RWPE2 (cell line): ENCODE measurements around the gene FOXRED2.

Experiments
- ATAC-seq: fragments of 200-7000 bp; cut with Tn5 transposase; 3 replicates; pipeline ENCODE4 v1.9.1; 2021; ENCODE audit warnings: low read depth
- DNase-seq: peaks from one replicate; pipeline ENCODE4 v3.0.0-alpha.2; 2020; ENCODE audit warnings: low spot score
- H3K27ac ChIP-seq: fragments of 450-650 bp; 2 replicates; pipeline ENCODE4 v1.5.1; 2017; ENCODE audit warnings: mild to moderate bottlenecking; ENCODE audit not compliant: poor library complexity, severe bottlenecking
- H3K27me3 ChIP-seq: fragments of 250-450 bp; sonication (Bioruptor Pico); 2 replicates; pipeline ENCODE4 v1.5.1; 2021; ENCODE audit warnings: mild to moderate bottlenecking, moderate library complexity; ENCODE audit not compliant: insufficient read depth, poor library complexity, severe bottlenecking
- H3K36me3 ChIP-seq: fragments of 250-450 bp; sonication (Bioruptor Pico); 2 replicates; pipeline ENCODE4 v1.5.1; 2020; ENCODE audit warnings: low read depth, mild to moderate bottlenecking, moderate library complexity
- H3K4me1 ChIP-seq: fragments of 250-450 bp; sonication (Bioruptor Pico); 2 replicates; pipeline ENCODE4 v1.5.1; 2021; ENCODE audit warnings: mild to moderate bottlenecking, moderate library complexity; ENCODE audit not compliant: insufficient read depth, poor library complexity, severe bottlenecking
- H3K4me3 ChIP-seq: fragments of 250-450 bp; sonication (Bioruptor Pico); 2 replicates; pipeline ENCODE4 v1.5.1; 2021; ENCODE audit warnings: mild to moderate bottlenecking, moderate library complexity; ENCODE audit not compliant: severe bottlenecking
- H3K9me3 ChIP-seq: fragments of 250-450 bp; sonication (Bioruptor Pico); 2 replicates; pipeline ENCODE4 v1.5.1; 2021; ENCODE audit warnings: mild to moderate bottlenecking, moderate library complexity; ENCODE audit not compliant: severe bottlenecking
- CTCF ChIP-seq: fragments of 450-650 bp; IDR thresholded peaks from one replicate; pipeline ENCODE4 v1.5.1; 2017; ENCODE audit warnings: mild to moderate bottlenecking, moderate library complexity; ENCODE audit not compliant: poor library complexity, severe bottlenecking

Gene FOXRED2

GRCh38 chr22:36480941-36481392 lies 25.9 kb downstream of the FOXRED2 start:
- H3K27ac ChIP-seq: peak overlapping the region; percentile 86
- no peaks in the 10 kb centered on the region for H3K27me3 ChIP-seq
- DNase-seq (no peak), ATAC-seq (no peak; the same call in 2 of the 3 replicates)
- H3K4me1 ChIP-seq: peaks cover 7% of the 10 kb centered on the region
- peak overlapping the region; percentile 85 for H3K4me3 ChIP-seq
- H3K9me3 ChIP-seq: no peaks in the 10 kb centered on the region
- TF ChIP-seq CTCF: no peak
- H3K36me3 ChIP-seq: peaks cover 38% of the 10 kb centered on the region

- Histone ChIP-seq H3K4me3 (no peak overlapping the region), H3K36me3 (peaks cover 55% of the 10 kb centered on the region), H3K4me1 (peaks cover 2% of the 10 kb centered on the region), H3K9me3 (no peaks in the 10 kb centered on the region), H3K27ac (no peak overlapping the region), H3K27me3 (no peaks in the 10 kb centered on the region)
- ATAC-seq (no peak), DNase-seq (no peak)
- no peak for TF ChIP-seq CTCF
These were observed 27.9 kb downstream of the FOXRED2 start for GRCh38 chr22:36478966-36479365.

GRCh38 chr22:36475341-36475740 lies 31.5 kb downstream of the FOXRED2 start:
- Histone ChIP-seq H3K4me1 (peaks cover 21% of the 10 kb centered on the region), H3K9me3 (no peaks in the 10 kb centered on the region), H3K27ac (no peak overlapping the region), H3K4me3 (no peak overlapping the region), H3K27me3 (no peaks in the 10 kb centered on the region), H3K36me3 (peaks cover 71% of the 10 kb centered on the region)
- no peak for TF ChIP-seq CTCF
- ATAC-seq (no peak), DNase-seq (no peak)

GRCh38 chr22:36472689-36473088 lies 34.2 kb downstream of the FOXRED2 start:
- H3K27ac ChIP-seq: peak overlapping the region; percentile 91
- ATAC-seq: no peak
- no peak overlapping the region for H3K4me3 ChIP-seq
- H3K4me1 ChIP-seq: peaks cover 40% of the 10 kb centered on the region
- no peaks in the 10 kb centered on the region for H3K9me3 ChIP-seq
- H3K27me3 ChIP-seq: no peaks in the 10 kb centered on the region
- no peak for TF ChIP-seq CTCF
- H3K36me3 ChIP-seq: peaks cover 52% of the 10 kb centered on the region
- DNase-seq: no peak

- no peak for TF ChIP-seq CTCF
- Histone ChIP-seq H3K36me3 (peaks cover 41% of the 10 kb centered on the region), H3K27ac (peak overlapping the region; percentile 91), H3K27me3 (no peaks in the 10 kb centered on the region), H3K4me3 (no peak overlapping the region), H3K4me1 (peaks cover 52% of the 10 kb centered on the region), H3K9me3 (no peaks in the 10 kb centered on the region)
- DNase-seq: no peak
- ATAC-seq: peak; percentile 74
These were observed 35.5 kb downstream of the FOXRED2 start for GRCh38 chr22:36471341-36471821.
